H1 (cell line): ENCODE data around the gene BRIP1. TPM values are rescaled to one million over a fixed set of nuclear protein-coding genes. Genes with fewer than 3 reads are reported as not detected.

Experiments
- CTCF ChIA-PET: fragments of 300-600 bp; sonication (Branson Sonifier 250); formaldehyde crosslinking; loops from one replicate; lab custom pipeline; 2021; ENCODE audit not compliant: partially characterized antibody; lab: Charles Lee
- POLR2A ChIA-PET: fragments of 300-600 bp; sonication (Branson Sonifier 250); formaldehyde crosslinking; loops from one replicate; lab custom pipeline; 2021; ENCODE audit warnings: inconsistent platforms; ENCODE audit not compliant: partially characterized antibody; lab: Charles Lee
- DNase-seq, 2 experiments: peaks; one replicate each; pipeline versions ENCODE4 v3.0.0 to v3.0.0-alpha.2; 2010 to 2022; ENCODE audit warnings: low spot score in 2 of 2, low read depth in 1 of 2, mixed read lengths in 1 of 2
- FAIRE-seq: peaks from 2 replicates; lab custom pipeline; 2011; peaks lifted over from hg19 to GRCh38; lab: Jason Lieb, UNC
- H2AFZ ChIP-seq: 2 replicates; pipeline ENCODE4 v1.8.1; 2012; ENCODE audit warnings: low read length, inconsistent platforms
- H2AK5ac ChIP-seq: 2 replicates; pipeline ENCODE4 v1.6.1; 2013; ENCODE audit warnings: low read depth, low read length
- H2BK120ac ChIP-seq: replicated peaks from 2 replicates; pipeline ENCODE3; 2013; ENCODE audit warnings: low read depth, low read length, inconsistent platforms
- H2BK12ac ChIP-seq: 2 replicates; pipeline ENCODE4 v1.6.1; 2013; ENCODE audit warnings: low read depth, low read length
- H2BK15ac ChIP-seq: 2 replicates; pipeline ENCODE4 v1.6.1; 2013; ENCODE audit warnings: low read length
- H2BK20ac ChIP-seq: 2 replicates; pipeline ENCODE4 v1.6.1; 2013; ENCODE audit warnings: low read length
- H2BK5ac ChIP-seq: 2 replicates; pipeline ENCODE4 v1.6.1; 2013; ENCODE audit warnings: low read depth, low read length
- H3K14ac ChIP-seq: 2 replicates; pipeline ENCODE4 v1.6.1; 2013; ENCODE audit warnings: inconsistent platforms; ENCODE audit not compliant: insufficient read length
- H3K18ac ChIP-seq: 2 replicates; pipeline ENCODE4 v1.6.1; 2013; ENCODE audit warnings: low read length; ENCODE audit errors: extremely low read depth
- H3K23ac ChIP-seq: 2 replicates; pipeline ENCODE4 v1.6.1; 2013; ENCODE audit warnings: inconsistent platforms; ENCODE audit not compliant: insufficient read length
- H3K23me2 ChIP-seq: 2 replicates; pipeline ENCODE4 v1.6.1; 2013; ENCODE audit warnings: low read depth, low read length
- H3K27ac ChIP-seq: 2 replicates; pipeline ENCODE4 v1.6.1; 2011; ENCODE audit warnings: low read depth, low read length, inconsistent platforms
- H3K27me3 ChIP-seq, 4 experiments: replicated peaks in 1 of 4; 1 replicate in 1 of 4; 2 replicates in 3 of 4; pipeline versions ENCODE4 v1.6.1 to v1.8.1; 2011 to 2013; ENCODE audit warnings: low read length in 3 of 4, mild to moderate bottlenecking in 3 of 4, inconsistent platforms in 2 of 4, mixed read lengths in 2 of 4, moderate library complexity in 1 of 4; ENCODE audit not compliant: control insufficient read depth in 3 of 4, insufficient read depth in 3 of 4; ENCODE audit errors: extremely low read depth in 1 of 4
- H3K36me3 ChIP-seq, 4 experiments: 2 replicates each; pipeline versions ENCODE4 v1.6.1 to v1.8.1; 2011 to 2013; ENCODE audit warnings: mild to moderate bottlenecking in 4 of 4, low read length in 3 of 4, moderate library complexity in 2 of 4, control low read depth in 1 of 4, inconsistent platforms in 1 of 4; ENCODE audit not compliant: insufficient read depth in 4 of 4, control insufficient read depth in 2 of 4
- H3K4ac ChIP-seq: replicated peaks from 2 replicates; pipeline ENCODE3; 2013; ENCODE audit warnings: low read length, low read depth, mixed read lengths, inconsistent platforms; ENCODE audit not compliant: insufficient read length
- H3K4me1 ChIP-seq, 4 experiments: replicated peaks in 1 of 4; 1 replicate in 1 of 4; 2 replicates in 3 of 4; pipeline versions ENCODE4 v1.6.1 to v1.8.1; 2011 to 2013; ENCODE audit warnings: low read length in 3 of 4, inconsistent platforms in 2 of 4, mixed read lengths in 1 of 4; ENCODE audit not compliant: insufficient read depth in 4 of 4, control insufficient read depth in 3 of 4
- H3K4me2 ChIP-seq, 2 experiments: 2 replicates each; pipeline versions ENCODE4 v1.6.1 to v1.8.1; 2011 to 2013; ENCODE audit warnings: low read depth in 2 of 2, low read length in 2 of 2, control low read depth in 1 of 2, inconsistent platforms in 1 of 2, mild to moderate bottlenecking in 1 of 2; ENCODE audit not compliant: insufficient read depth in 1 of 2
- H3K4me3 ChIP-seq, 4 experiments: fragments of 200-600, 300-600 bp in 1 of 4; sonication (generic), shearing (Covaris generic), sonication (Bioruptor Twin) in 1 of 4; 2 replicates each; pipeline versions ENCODE4 v1.5.1 to v1.8.1; 2011 to 2016; ENCODE audit warnings: low read length in 4 of 4, low read depth in 3 of 4, control low read depth in 2 of 4, inconsistent platforms in 2 of 4, mild to moderate bottlenecking in 2 of 4, mixed read lengths in 1 of 4, moderate library complexity in 1 of 4; ENCODE audit not compliant: insufficient read depth in 2 of 4; ENCODE audit errors: extremely low read depth in 1 of 4
- H3K56ac ChIP-seq: replicated peaks from 2 replicates; pipeline ENCODE3; 2013; ENCODE audit warnings: low read depth, mild to moderate bottlenecking, mixed read lengths, low read length, inconsistent platforms; ENCODE audit not compliant: insufficient read length
- H3K79me1 ChIP-seq: 2 replicates; pipeline ENCODE4 v1.6.1; 2013; ENCODE audit warnings: low read depth, low read length, control low read depth
- H3K79me2 ChIP-seq, 2 experiments: 2 replicates each; pipeline versions ENCODE4 v1.6.1 to v1.8.1; 2012 to 2013; ENCODE audit warnings: low read length in 2 of 2, mild to moderate bottlenecking in 2 of 2, inconsistent platforms in 1 of 2; ENCODE audit not compliant: insufficient read depth in 2 of 2, control insufficient read depth in 1 of 2
- H3K9ac ChIP-seq, 4 experiments: replicated peaks in 1 of 4; 1 replicate in 1 of 4; 2 replicates in 3 of 4; pipeline versions ENCODE4 v1.6.1 to v1.8.1; 2011 to 2013; ENCODE audit warnings: low read depth in 3 of 4, low read length in 3 of 4, control low read depth in 2 of 4, mild to moderate bottlenecking in 2 of 4, moderate library complexity in 2 of 4, inconsistent platforms in 1 of 4; ENCODE audit errors: extremely low read depth in 1 of 4
- H3K9me3 ChIP-seq, 2 experiments: 2 replicates each; pipeline versions ENCODE4 v1.6.1 to v1.8.1; 2012 to 2013; ENCODE audit warnings: mild to moderate bottlenecking in 2 of 2, moderate library complexity in 2 of 2, control low read depth in 1 of 2, inconsistent platforms in 1 of 2, low read depth in 1 of 2, low read length in 1 of 2, mixed read lengths in 1 of 2; ENCODE audit not compliant: insufficient read depth in 2 of 2
- H4K20me1 ChIP-seq, 2 experiments: replicated peaks in 1 of 2; 2 replicates each; pipeline versions ENCODE3 to v1.8.1; 2011 to 2013; ENCODE audit warnings: inconsistent platforms in 2 of 2, low read length in 2 of 2, mild to moderate bottlenecking in 1 of 2; ENCODE audit not compliant: insufficient read depth in 2 of 2, control insufficient read depth in 1 of 2
- H4K5ac ChIP-seq: 2 replicates; pipeline ENCODE4 v1.6.1; 2013; ENCODE audit warnings: low read length, low read depth, mixed read lengths, inconsistent platforms; ENCODE audit not compliant: insufficient read length
- H4K8ac ChIP-seq: 2 replicates; pipeline ENCODE4 v1.8.0; 2013; ENCODE audit warnings: mild to moderate bottlenecking, moderate library complexity, low read length, inconsistent platforms; ENCODE audit not compliant: insufficient read depth; ENCODE audit errors: extremely low read depth
- H4K91ac ChIP-seq: replicated peaks from 2 replicates; pipeline ENCODE3; 2013; ENCODE audit warnings: low read length, mixed read lengths, inconsistent platforms; ENCODE audit not compliant: insufficient read length
- ATF2 ChIP-seq: IDR thresholded peaks from 2 replicates; pipeline ENCODE4 v1.6.1; 2012; ENCODE audit warnings: low read length, inconsistent platforms
- EGR1 ChIP-seq: IDR thresholded peaks from 2 replicates; pipeline ENCODE4 v1.6.1; 2011; ENCODE audit warnings: low read depth, low read length, borderline replicate concordance
- HDAC6 ChIP-seq: IDR thresholded peaks from one replicate; pipeline ENCODE4 v1.7.1; 2012; ENCODE audit warnings: low read depth, mild to moderate bottlenecking, inconsistent platforms, low read length, moderate library complexity
- JUN ChIP-seq: IDR thresholded peaks from 2 replicates; pipeline ENCODE4 v1.6.1; 2011; ENCODE audit warnings: low read depth, mild to moderate bottlenecking, improper control_type of control experiment, low read length
- KDM1A ChIP-seq: fragments of 200-600, 300-600 bp; sonication (generic); IDR thresholded peaks from 2 replicates; pipeline ENCODE4 v1.7.1; 2016; ENCODE audit warnings: mild to moderate bottlenecking, low read length, borderline replicate concordance
- KDM4A ChIP-seq: IDR thresholded peaks from one replicate; pipeline ENCODE4 v1.7.1; 2012; ENCODE audit warnings: low read depth, mild to moderate bottlenecking, moderate library complexity, low read length, inconsistent platforms; ENCODE audit not compliant: severe bottlenecking
- KDM5A ChIP-seq: fragments of 200-600 bp; IDR thresholded peaks from 2 replicates; pipeline ENCODE4 v1.7.1; 2012; ENCODE audit warnings: mild to moderate bottlenecking, low read length, inconsistent platforms, mixed read lengths
- NRF1 ChIP-seq: IDR thresholded peaks from 2 replicates; pipeline ENCODE4 v1.6.1; 2011; ENCODE audit warnings: mild to moderate bottlenecking, low read depth, low read length, improper control_type of control experiment
- PHF8 ChIP-seq: fragments of 200-600 bp; sonication (generic); conservative IDR thresholded peaks from 2 replicates; pipeline ENCODE4 v1.7.1; 2012; ENCODE audit warnings: low read depth, mild to moderate bottlenecking, inconsistent platforms, low read length, moderate library complexity
- SIN3A ChIP-seq, 2 experiments: IDR thresholded peaks in 1 of 2; conservative IDR thresholded peaks in 1 of 2; 2 replicates each; pipeline ENCODE4 v1.6.1; 2011 to 2012; ENCODE audit warnings: low read length in 2 of 2, improper control_type of control experiment in 1 of 2, low read depth in 1 of 2, mild to moderate bottlenecking in 1 of 2
- SP1 ChIP-seq: IDR thresholded peaks from 2 replicates; pipeline ENCODE4 v1.6.1; 2011; ENCODE audit warnings: low read depth, low read length
- TCF12 ChIP-seq: IDR thresholded peaks from 2 replicates; pipeline ENCODE4 v1.6.1; 2011; ENCODE audit warnings: low read depth, mild to moderate bottlenecking, low read length
- WGBS, 2 experiments: shearing (Covaris generic) in 1 of 2; methylation state at CpG; one replicate each; pipeline versions ENCODE4 v1.1.6 to v1.1.7; 2013 to 2015; ENCODE audit warnings: low lambda C conversion rate in 2 of 2, mixed read lengths in 2 of 2, inconsistent platforms in 1 of 2, low coverage in 1 of 2, missing lambda C conversion rate in 1 of 2; ENCODE audit not compliant: insufficient replicate concordance in 2 of 2, insufficient coverage in 1 of 2, insufficient read length in 1 of 2; ENCODE audit errors: extremely low coverage in 1 of 2, missing lambda C conversion rate in 1 of 2; 5-methylcytosine and 5-hydroxymethylcytosine counted together
- polyA plus RNA-seq, 7 experiments: library from polyadenylated mRNA; depleted of rRNA in 3 of 7; stranded (reverse) in 5 of 7; unstranded in 2 of 7; fragments of >200 nt in 5 of 7; fragments of 200-250 nt in 2 of 7; gene quantifications; 1 replicate in 5 of 7; 2 replicates in 1 of 7; 4 replicates in 1 of 7; pipeline versions ENCODE4 v1.2.1 to v1.2.3, GENCODE V29; 2011 to 2013; ENCODE audit warnings: missing spikeins in 2 of 7, mixed read lengths in 2 of 7
- total RNA-seq: library from RNA; stranded (reverse); fragmentation: NEBNext Ultra II Directional; extraction: Animal tissue kit (Norgen Biotek cat#: 25700); gene quantifications from 2 replicates; pipeline ENCODE4 v1.2.1, GENCODE V29; 2021
- TF ChIP-seq, protein P1 (sequence below): IDR thresholded peaks from 2 replicates; pipeline ENCODE4 v1.6.1; 2012; ENCODE audit warnings: inconsistent platforms

Gene BRIP1
- total and polyA plus RNA-seq, 2 of the 8 experiments (the other 6 are each of a cell fraction or from before 2014, with no cell fraction given), result 5.8 to 19.2 TPM

GRCh38 chr17:61795546-61795945, 67.8 kb downstream of the BRIP1 start:
- ChIA-PET CTCF (interaction anchor here (1.2 kb wide), 1 partner anchor 160 kb away, joined by 3 read pairs; no protein-coding TSS in a partner anchor), POLR2A (no interaction called here)
- Histone ChIP-seq H2AK5ac (no peak overlapping the region), H3K4me2 (no peak overlapping the region), H2BK120ac (no peak overlapping the region), H3K9me3 (no peaks in the 10 kb centered on the region), H3K27me3 (no peaks in the 10 kb centered on the region), H3K4ac (no peak overlapping the region), H3K23me2 (no peaks in the 10 kb centered on the region), H3K9ac (no peak overlapping the region), H3K14ac (no peak overlapping the region), H3K36me3 (peaks cover 0 to 22% (median 2%) of the 10 kb centered on the region in 4 experiments; a peak in 3 of 8 replicates), H4K8ac (no peak overlapping the region), H2BK15ac (no peak overlapping the region), H3K18ac (no peak overlapping the region), H3K56ac (no peak overlapping the region), H3K79me2 (no peaks in the 10 kb centered on the region), H4K91ac (no peak overlapping the region), H3K4me1 (no peaks in the 10 kb centered on the region), H4K5ac (no peak overlapping the region), H2BK20ac (no peak overlapping the region), H3K79me1 (no peaks in the 10 kb centered on the region), H2AFZ (no peak overlapping the region), H2BK12ac (no peak overlapping the region), H4K20me1 (no peaks in the 10 kb centered on the region), H3K4me3 (no peak overlapping the region), H2BK5ac (no peak overlapping the region), H3K23ac (no peak overlapping the region), H3K27ac (no peak overlapping the region)
- DNase-seq (no peak), FAIRE-seq (no peak)
- 88% methylated on average over 2 of the region's 2 CpGs; no CpG with 5 or more reads in 1 of the 2 experiments for WGBS, 2 experiments
- TF ChIP-seq EGR1 (no peak), SIN3A (conservative IDR thresholded peaks at IDR 0.05 in 1 of 2, IDR thresholded peaks at IDR 0.05 in 1 of 2; ENCODE audit: low read depth in 1 of 2, low read length in 2 of 2) (no peak), SP1 (no peak), PHF8 (no peak), KDM5A (no peak), TCF12 (no peak), HDAC6 (no peak), KDM4A (no peak), ATF2 (no peak), KDM1A (no peak), NRF1 (no peak), JUN (no peak)
- TF ChIP-seq, protein P1, sequence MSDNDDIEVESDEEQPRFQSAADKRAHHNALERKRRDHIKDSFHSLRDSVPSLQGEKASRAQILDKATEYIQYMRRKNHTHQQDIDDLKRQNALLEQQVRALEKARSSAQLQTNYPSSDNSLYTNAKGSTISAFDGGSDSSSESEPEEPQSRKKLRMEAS, result no peak
